ENCODE measurements around the gene PDZD4. TPM values are rescaled to one million over a fixed set of nuclear protein-coding genes. Genes with fewer than 3 reads are reported as not detected.
A peak's percentile ranks its signal among the peaks of the same experiment; 100 is the strongest.

Gene PDZD4
- total and polyA plus RNA-seq, 2 experiments from 2014 or later, result 30.5 to 230 TPM

- Mint-ChIP-seq H3K4me1 (peaks cover 53% of the 10 kb centered on the region), H3K27ac (no peak overlapping the region), H3K36me3 (ENCODE audit: low read depth) (peaks cover 18% of the 10 kb centered on the region; the same call in 2 of the 3 replicates), H3K9me3 (no peaks in the 10 kb centered on the region), H3K4me3 (no peak overlapping the region), H3K27me3 (ENCODE audit: insufficient read depth, low read depth, poor library complexity) (peaks cover 10% of the 10 kb centered on the region)
- Histone ChIP-seq H3K4me1 (ENCODE audit: insufficient read depth) (peaks cover 20% of the 10 kb centered on the region), H3F3A (replicated peaks; ENCODE audit: low read depth) (no peaks in the 10 kb centered on the region), H3K27me3 (ENCODE audit: insufficient read depth) (no peaks in the 10 kb centered on the region), H3K4me2 (no peak overlapping the region), H3K27ac (ENCODE audit: low read depth) (no peak overlapping the region), H3K36me3 (ENCODE audit: insufficient read depth) (no peaks in the 10 kb centered on the region), H3K9me2 (ENCODE audit: insufficient read depth) (no peaks in the 10 kb centered on the region), H4K20me1 (replicated peaks; ENCODE audit: insufficient read depth) (peaks cover 3% of the 10 kb centered on the region), H2AFZ (no peak overlapping the region), H3K4me3 (no peak overlapping the region), H3K79me2 (replicated peaks; ENCODE audit: insufficient read depth) (peaks cover 88% of the 10 kb centered on the region)
- no peak for DNase-seq (ENCODE audit: low spot score)
- TF ChIP-seq STAT1 (IDR thresholded peaks at IDR 0.05; ENCODE audit: unreplicated experiment), result no peak
- TF ChIP-seq CTCF (conservative IDR thresholded peaks at IDR 0.05; ENCODE audit: low read depth in 2 of 2), result no peak
- no peak for TF ChIP-seq EZH2phosphoT487 (IDR thresholded peaks at IDR 0.05; ENCODE audit: unreplicated experiment)
- TF ChIP-seq, protein P1, sequence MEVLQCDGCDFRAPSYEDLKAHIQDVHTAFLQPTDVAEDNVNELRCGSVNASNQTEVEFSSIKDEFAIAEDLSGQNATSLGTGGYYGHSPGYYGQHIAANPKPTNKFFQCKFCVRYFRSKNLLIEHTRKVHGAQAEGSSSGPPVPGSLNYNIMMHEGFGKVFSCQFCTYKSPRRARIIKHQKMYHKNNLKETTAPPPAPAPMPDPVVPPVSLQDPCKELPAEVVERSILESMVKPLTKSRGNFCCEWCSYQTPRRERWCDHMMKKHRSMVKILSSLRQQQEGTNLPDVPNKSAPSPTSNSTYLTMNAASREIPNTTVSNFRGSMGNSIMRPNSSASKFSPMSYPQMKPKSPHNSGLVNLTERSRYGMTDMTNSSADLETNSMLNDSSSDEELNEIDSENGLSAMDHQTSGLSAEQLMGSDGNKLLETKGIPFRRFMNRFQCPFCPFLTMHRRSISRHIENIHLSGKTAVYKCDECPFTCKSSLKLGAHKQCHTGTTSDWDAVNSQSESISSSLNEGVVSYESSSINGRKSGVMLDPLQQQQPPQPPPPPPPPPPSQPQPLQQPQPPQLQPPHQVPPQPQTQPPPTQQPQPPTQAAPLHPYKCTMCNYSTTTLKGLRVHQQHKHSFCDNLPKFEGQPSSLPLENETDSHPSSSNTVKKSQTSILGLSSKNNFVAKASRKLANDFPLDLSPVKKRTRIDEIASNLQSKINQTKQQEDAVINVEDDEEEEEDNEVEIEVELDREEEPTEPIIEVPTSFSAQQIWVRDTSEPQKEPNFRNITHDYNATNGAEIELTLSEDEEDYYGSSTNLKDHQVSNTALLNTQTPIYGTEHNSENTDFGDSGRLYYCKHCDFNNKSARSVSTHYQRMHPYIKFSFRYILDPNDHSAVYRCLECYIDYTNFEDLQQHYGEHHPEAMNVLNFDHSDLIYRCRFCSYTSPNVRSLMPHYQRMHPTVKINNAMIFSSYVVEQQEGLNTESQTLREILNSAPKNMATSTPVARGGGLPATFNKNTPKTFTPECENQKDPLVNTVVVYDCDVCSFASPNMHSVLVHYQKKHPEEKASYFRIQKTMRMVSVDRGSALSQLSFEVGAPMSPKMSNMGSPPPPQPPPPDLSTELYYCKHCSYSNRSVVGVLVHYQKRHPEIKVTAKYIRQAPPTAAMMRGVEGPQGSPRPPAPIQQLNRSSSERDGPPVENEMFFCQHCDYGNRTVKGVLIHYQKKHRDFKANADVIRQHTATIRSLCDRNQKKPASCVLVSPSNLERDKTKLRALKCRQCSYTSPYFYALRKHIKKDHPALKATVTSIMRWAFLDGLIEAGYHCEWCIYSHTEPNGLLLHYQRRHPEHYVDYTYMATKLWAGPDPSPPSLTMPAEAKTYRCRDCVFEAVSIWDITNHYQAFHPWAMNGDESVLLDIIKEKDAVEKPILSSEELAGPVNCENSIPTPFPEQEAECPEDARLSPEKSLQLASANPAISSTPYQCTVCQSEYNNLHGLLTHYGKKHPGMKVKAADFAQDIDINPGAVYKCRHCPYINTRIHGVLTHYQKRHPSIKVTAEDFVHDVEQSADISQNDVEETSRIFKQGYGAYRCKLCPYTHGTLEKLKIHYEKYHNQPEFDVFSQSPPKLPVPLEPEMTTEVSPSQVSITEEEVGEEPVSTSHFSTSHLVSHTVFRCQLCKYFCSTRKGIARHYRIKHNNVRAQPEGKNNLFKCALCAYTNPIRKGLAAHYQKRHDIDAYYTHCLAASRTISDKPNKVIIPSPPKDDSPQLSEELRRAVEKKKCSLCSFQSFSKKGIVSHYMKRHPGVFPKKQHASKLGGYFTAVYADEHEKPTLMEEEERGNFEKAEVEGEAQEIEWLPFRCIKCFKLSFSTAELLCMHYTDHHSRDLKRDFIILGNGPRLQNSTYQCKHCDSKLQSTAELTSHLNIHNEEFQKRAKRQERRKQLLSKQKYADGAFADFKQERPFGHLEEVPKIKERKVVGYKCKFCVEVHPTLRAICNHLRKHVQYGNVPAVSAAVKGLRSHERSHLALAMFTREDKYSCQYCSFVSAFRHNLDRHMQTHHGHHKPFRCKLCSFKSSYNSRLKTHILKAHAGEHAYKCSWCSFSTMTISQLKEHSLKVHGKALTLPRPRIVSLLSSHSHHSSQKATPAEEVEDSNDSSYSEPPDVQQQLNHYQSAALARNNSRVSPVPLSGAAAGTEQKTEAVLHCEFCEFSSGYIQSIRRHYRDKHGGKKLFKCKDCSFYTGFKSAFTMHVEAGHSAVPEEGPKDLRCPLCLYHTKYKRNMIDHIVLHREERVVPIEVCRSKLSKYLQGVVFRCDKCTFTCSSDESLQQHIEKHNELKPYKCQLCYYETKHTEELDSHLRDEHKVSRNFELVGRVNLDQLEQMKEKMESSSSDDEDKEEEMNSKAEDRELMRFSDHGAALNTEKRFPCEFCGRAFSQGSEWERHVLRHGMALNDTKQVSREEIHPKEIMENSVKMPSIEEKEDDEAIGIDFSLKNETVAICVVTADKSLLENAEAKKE (CRISPR knock-in tag; IDR thresholded peaks at IDR 0.05), result no peak
- no peak for TF ChIP-seq ZNF331 (CRISPR knock-in tag; IDR thresholded peaks at IDR 0.05; ENCODE audit: low read depth)
- ATAC-seq, result peak; percentile 39
These were observed 18.1 kb downstream of the PDZD4 start for GRCh38 chrX:153812220-153812619.

Measured in GM23338 (cell line).